GM15510 (cell line): ENCODE measurements around the gene NDOR1.

Source experiments
- POLR2A ChIP-seq: IDR thresholded peaks from 3 replicates; pipeline ENCODE4 v1.6.1; 2011; ENCODE audit warnings: borderline replicate concordance; ENCODE audit not compliant: insufficient read length; ENCODE audit errors: extremely low read depth

NDOR1 gene

GRCh38 chr9:137234055-137234697 lies 28.7 kb downstream of the NDOR1 start:
- no peak for TF ChIP-seq POLR2A

GRCh38 chr9:137234758-137235423 lies 29.4 kb downstream of the NDOR1 start:
- no peak for TF ChIP-seq POLR2A

GRCh38 chr9:137235424-137236237 lies 30.1 kb downstream of the NDOR1 start:
- no peak for TF ChIP-seq POLR2A

DNA sequence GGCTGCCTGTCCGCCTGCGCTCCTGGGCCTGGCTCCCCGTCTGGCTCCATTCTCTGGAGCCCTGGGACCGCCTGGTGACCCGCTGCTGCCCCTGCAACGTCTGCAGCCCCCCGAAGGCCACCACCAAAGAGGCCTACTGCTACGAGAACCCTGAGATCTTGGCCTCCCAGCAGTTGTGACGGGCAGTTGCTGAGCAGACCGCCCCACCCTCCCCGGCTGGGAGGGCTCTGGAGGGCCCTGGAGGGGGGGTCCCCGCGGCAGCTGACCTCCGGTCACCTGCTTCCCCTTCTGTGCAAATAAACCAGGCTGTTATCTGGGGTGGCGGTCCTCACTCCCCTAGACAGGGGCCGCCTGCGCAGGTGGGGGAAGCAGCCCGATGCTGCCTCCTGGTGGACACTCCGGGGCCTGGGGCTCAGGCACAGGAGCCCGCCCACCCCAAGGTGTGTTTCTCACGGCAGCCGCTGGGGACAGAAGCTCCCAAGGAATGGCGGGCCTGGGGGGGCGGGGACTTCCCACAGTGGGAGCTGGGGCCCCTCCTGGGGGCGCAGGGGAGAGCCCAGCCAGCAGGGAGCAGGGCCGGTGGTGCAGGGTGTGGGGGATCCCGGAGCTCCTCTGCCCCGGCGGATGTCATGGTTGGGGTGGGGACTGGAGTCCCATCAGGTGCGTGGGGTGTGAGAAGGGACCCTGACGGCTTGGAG lies 30.9 kb downstream of the NDOR1 start:
- peak; percentile 26 for TF ChIP-seq POLR2A

- TF ChIP-seq POLR2A: no peak
Observed at GRCh38 chr9:137236936-137237421, 31.5 kb downstream of the NDOR1 start.

- no peak for TF ChIP-seq POLR2A
Observed at GRCh38 chr9:137237759-137238726, 32.5 kb downstream of the NDOR1 start.

DNA sequence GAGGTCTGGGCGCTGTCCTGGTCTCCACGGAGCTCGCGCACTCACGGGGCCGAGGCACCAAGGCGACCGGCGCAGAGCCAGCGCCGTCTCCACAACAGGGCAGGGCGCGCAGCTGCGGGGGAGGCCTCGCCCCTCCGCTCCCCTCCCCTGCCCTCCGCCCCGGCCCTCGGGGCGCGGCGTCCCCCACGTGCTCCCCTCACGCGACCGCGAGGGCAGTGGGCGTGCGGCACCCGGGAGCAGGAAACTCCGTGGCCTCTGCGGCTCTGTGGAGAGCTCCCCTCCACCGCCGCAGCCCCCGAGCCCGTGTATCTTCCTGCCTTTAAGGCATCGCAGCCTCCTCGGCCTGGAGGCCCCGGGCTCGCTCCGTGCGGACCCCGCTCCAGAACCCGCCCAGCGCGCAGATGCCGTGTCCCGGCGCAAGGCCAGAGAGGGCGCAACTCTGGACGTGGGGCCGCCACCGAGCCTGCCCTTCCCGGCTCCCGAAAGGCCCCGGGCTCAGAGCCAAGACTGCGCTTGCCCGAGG lies 34.9 kb downstream of the NDOR1 start:
- peak; percentile 68 for TF ChIP-seq POLR2A

- TF ChIP-seq POLR2A: peak; percentile 100
Observed at GRCh38 chr9:137240841-137241489, 35.5 kb downstream of the NDOR1 start, which contains the start of gene TUBB4B. Gene TUBB4B (plus strand): TSS chr9:137241287. CDS start chr9:137241361, 74 bp downstream.

DNA sequence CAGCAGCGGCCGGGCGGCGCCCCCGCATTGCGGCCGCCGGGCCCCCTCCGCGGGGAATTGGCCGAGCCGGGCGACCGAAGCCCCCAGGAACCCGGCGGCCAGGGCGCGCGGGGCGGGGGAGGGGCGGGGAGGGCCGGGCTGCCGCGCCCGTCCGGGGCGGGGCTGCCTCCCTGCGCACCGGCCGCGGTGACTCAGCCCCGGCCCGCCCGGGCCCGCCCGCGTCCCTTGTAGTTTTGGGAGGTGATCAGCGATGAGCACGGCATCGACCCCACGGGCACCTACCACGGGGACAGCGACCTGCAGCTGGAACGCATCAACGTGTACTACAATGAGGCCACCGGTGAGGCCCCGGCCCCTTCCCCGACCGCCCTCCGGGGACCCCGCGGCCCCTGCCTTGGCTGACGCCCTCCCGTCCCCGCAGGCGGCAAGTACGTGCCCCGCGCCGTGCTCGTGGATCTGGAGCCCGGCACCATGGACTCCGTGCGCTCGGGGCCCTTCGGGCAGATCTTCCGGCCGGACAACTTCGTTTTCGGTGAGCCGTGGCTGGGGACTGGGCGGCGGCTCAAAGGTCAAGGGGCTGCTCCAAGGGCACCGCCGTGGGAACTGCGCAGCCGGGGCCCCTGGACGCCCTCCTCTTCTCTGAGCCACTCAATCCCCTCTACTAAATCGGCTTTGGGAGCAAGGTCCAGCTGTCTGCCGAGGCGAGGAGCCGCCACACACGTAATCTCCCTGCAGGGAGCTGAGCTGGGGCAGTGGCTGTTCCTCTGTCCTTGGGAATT lies 36.2 kb downstream of the NDOR1 start:
- no peak for TF ChIP-seq POLR2A

GRCh38 chr9:137242269-137243203 lies 37.0 kb downstream of the NDOR1 start:
- no peak for TF ChIP-seq POLR2A
